Chondrocyte (in vitro differentiated cells): ENCODE data around the gene SLC35F1. TPM values are rescaled to one million over a fixed set of nuclear protein-coding genes. Genes with fewer than 3 reads are reported as not detected.
A peak's percentile ranks its signal among the peaks of the same experiment; 100 is the strongest.

ENCODE experiments used
- DNase-seq: peaks from one replicate; pipeline ENCODE4 v3.0.0; 2021; ENCODE audit warnings: mixed read lengths, low spot score
- H3K27ac Mint-ChIP-seq: one replicate; pipeline ENCODE4 v1.8.0; 2021; ENCODE audit warnings: mild to moderate bottlenecking, moderate library complexity, mixed read lengths; ENCODE audit not compliant: unreplicated experiment
- H3K27me3 Mint-ChIP-seq: 2 replicates; pipeline ENCODE4 v1.8.0; 2021; ENCODE audit warnings: low read depth, mixed read lengths
- H3K36me3 Mint-ChIP-seq: 2 replicates; pipeline ENCODE4 v1.8.0; 2021; ENCODE audit warnings: low read depth, mixed read lengths
- H3K4me1 Mint-ChIP-seq: 2 replicates; pipeline ENCODE4 v1.8.0; 2021; ENCODE audit warnings: low read depth, mild to moderate bottlenecking, mixed read lengths
- H3K4me3 Mint-ChIP-seq: one replicate; pipeline ENCODE4 v1.8.0; 2021; ENCODE audit warnings: mild to moderate bottlenecking, moderate library complexity, mixed read lengths; ENCODE audit not compliant: unreplicated experiment
- H3K9me3 Mint-ChIP-seq: 2 replicates; pipeline ENCODE4 v1.8.0; 2021; ENCODE audit warnings: low read depth, mixed read lengths
- CTCF ChIP-seq: fragments of 200-600 bp; sonication (generic); IDR thresholded peaks from 2 replicates; pipeline ENCODE4 v1.5.0; 2021; ENCODE audit warnings: antibody characterized with exemption, mild to moderate bottlenecking, moderate library complexity
- total RNA-seq: library from RNA; stranded (reverse); gene quantifications from 3 replicates; pipeline ENCODE4 v1.2.1, GENCODE V29; 2021

Gene SLC35F1
- total RNA-seq, 1 donor from 2014 or later: not detected

- no peak overlapping the region for H3K4me3 Mint-ChIP-seq
- H3K4me1 Mint-ChIP-seq: peaks cover 33% of the 10 kb centered on the region
- H3K27ac Mint-ChIP-seq: peak overlapping the region; percentile 57
- TF ChIP-seq CTCF: no peak
- H3K36me3 Mint-ChIP-seq: no peaks in the 10 kb centered on the region
- no peak for DNase-seq
- no peaks in the 10 kb centered on the region for H3K9me3 Mint-ChIP-seq
- peaks cover 1% of the 10 kb centered on the region for H3K27me3 Mint-ChIP-seq
These were observed 411.6 kb downstream of the SLC35F1 start for GRCh38 chr6:118318648-118319047.

- Mint-ChIP-seq H3K4me3 (no peak overlapping the region), H3K36me3 (no peaks in the 10 kb centered on the region), H3K4me1 (peaks cover 33% of the 10 kb centered on the region), H3K27ac (no peak overlapping the region), H3K27me3 (no peaks in the 10 kb centered on the region), H3K9me3 (peaks cover 2% of the 10 kb centered on the region)
- TF ChIP-seq CTCF: no peak
- no peak for DNase-seq
These were observed 412.4 kb downstream of the SLC35F1 start for GRCh38 chr6:118319416-118319815.

GRCh38 chr6:118319894-118320649 is 413.0 kb downstream of the SLC35F1 start:
- no peaks in the 10 kb centered on the region for H3K36me3 Mint-ChIP-seq
- no peak for DNase-seq
- TF ChIP-seq CTCF: no peak
- H3K27ac Mint-ChIP-seq: no peak overlapping the region
- no peak overlapping the region for H3K4me3 Mint-ChIP-seq
- peaks cover 33% of the 10 kb centered on the region for H3K4me1 Mint-ChIP-seq
- H3K27me3 Mint-ChIP-seq: no peaks in the 10 kb centered on the region
- H3K9me3 Mint-ChIP-seq: peaks cover 2% of the 10 kb centered on the region

GRCh38 chr6:118320652-118321051 is 413.6 kb downstream of the SLC35F1 start:
- TF ChIP-seq CTCF: no peak
- no peaks in the 10 kb centered on the region for H3K27me3 Mint-ChIP-seq
- no peak for DNase-seq
- peaks cover 3% of the 10 kb centered on the region for H3K36me3 Mint-ChIP-seq
- H3K27ac Mint-ChIP-seq: no peak overlapping the region
- no peak overlapping the region for H3K4me3 Mint-ChIP-seq
- H3K9me3 Mint-ChIP-seq: peaks cover 5% of the 10 kb centered on the region
- peaks cover 38% of the 10 kb centered on the region for H3K4me1 Mint-ChIP-seq

GRCh38 chr6:118324116-118324515 is 417.1 kb downstream of the SLC35F1 start:
- peaks cover 12% of the 10 kb centered on the region for H3K9me3 Mint-ChIP-seq
- H3K27ac Mint-ChIP-seq: no peak overlapping the region
- no peak for TF ChIP-seq CTCF

More at GRCh38 chr6:118324116-118324515, 417.1 kb downstream of the SLC35F1 start:
- peaks cover 12% of the 10 kb centered on the region for H3K4me1 Mint-ChIP-seq
- H3K36me3 Mint-ChIP-seq: peaks cover 4% of the 10 kb centered on the region
- no peak for DNase-seq
- H3K4me3 Mint-ChIP-seq: no peak overlapping the region
- no peaks in the 10 kb centered on the region for H3K27me3 Mint-ChIP-seq
